HepG2 (cell line): Measurements from ENCODE around the gene CRHR1. TPM values are rescaled to one million over a fixed set of nuclear protein-coding genes. Genes with fewer than 3 reads are reported as not detected.

ENCODE experiments used
- THAP9 ChIP-seq: sonication (generic); formaldehyde crosslinking; IDR thresholded peaks from 2 replicates; pipeline ENCODE4; 2020; ENCODE audit warnings: missing genetic modification reagents, mild to moderate bottlenecking, borderline replicate concordance
- ZFP37 ChIP-seq: sonication (generic); formaldehyde crosslinking; IDR thresholded peaks from 2 replicates; pipeline ENCODE4 v1.4.0; 2020; ENCODE audit warnings: missing genetic modification reagents, borderline replicate concordance
- polyA plus RNA-seq, 8 experiments: library from polyadenylated mRNA; depleted of rRNA in 3 of 8; stranded (reverse) in 7 of 8; unstranded in 1 of 8; fragments of >200 nt; fragmentation: Illumina TruSeq in 4 of 8; extraction: Trizol in 4 of 8; gene quantifications; 2 replicates each; pipeline versions ENCODE4 v1.2.1 to v1.2.3, GENCODE V29; 2011 to 2016; ENCODE audit warnings: low read depth in 4 of 8, missing spikeins in 1 of 8, mixed read lengths in 1 of 8; ENCODE audit not compliant: insufficient read depth in 1 of 8
- total RNA-seq, 5 experiments: library from RNA; depleted of rRNA; stranded (reverse); fragments of >200 nt; fragmentation: Illumina TruSeq; extraction: Trizol; gene quantifications; 2 replicates each; pipeline ENCODE4 v1.2.3, GENCODE V29; 2016; ENCODE audit warnings: low read depth in 1 of 5
- TF ChIP-seq, protein P1 (sequence below): sonication (generic); formaldehyde crosslinking; IDR thresholded peaks from 2 replicates; pipeline ENCODE4 v1.9.0; 2021; ENCODE audit warnings: mild to moderate bottlenecking, missing genetic modification reagents
- TF ChIP-seq, protein P2 (sequence below): sonication (generic); formaldehyde crosslinking; IDR thresholded peaks from 2 replicates; pipeline ENCODE4 v1.4.0; 2020; ENCODE audit warnings: low read depth, missing genetic modification reagents

Gene CRHR1
- total and polyA plus RNA-seq, 2 of the 13 experiments (the other 11 are each of a cell fraction or from before 2014, with no cell fraction given): not detected

DNA sequence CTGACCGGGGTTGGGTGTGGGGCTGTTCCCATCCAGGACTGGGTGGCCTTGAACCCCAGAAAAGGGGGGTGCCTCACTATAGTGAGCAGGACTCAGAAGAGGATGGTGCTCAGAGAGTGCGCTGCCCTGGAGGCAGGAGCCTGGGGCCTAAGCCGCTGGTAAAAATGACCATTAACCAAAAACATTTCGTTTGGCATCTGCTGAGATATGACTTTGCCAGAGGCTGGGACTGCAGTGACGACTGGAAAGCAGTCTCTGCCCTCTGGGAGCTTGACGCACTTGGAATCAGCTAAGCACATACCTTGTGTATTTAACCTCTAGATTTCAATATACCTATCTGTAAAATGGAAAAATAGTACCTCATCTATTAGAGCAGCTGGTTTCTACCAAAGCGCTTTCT, 7.2 kb upstream of the CRHR1 start (continued):
- TF ChIP-seq, protein P1, sequence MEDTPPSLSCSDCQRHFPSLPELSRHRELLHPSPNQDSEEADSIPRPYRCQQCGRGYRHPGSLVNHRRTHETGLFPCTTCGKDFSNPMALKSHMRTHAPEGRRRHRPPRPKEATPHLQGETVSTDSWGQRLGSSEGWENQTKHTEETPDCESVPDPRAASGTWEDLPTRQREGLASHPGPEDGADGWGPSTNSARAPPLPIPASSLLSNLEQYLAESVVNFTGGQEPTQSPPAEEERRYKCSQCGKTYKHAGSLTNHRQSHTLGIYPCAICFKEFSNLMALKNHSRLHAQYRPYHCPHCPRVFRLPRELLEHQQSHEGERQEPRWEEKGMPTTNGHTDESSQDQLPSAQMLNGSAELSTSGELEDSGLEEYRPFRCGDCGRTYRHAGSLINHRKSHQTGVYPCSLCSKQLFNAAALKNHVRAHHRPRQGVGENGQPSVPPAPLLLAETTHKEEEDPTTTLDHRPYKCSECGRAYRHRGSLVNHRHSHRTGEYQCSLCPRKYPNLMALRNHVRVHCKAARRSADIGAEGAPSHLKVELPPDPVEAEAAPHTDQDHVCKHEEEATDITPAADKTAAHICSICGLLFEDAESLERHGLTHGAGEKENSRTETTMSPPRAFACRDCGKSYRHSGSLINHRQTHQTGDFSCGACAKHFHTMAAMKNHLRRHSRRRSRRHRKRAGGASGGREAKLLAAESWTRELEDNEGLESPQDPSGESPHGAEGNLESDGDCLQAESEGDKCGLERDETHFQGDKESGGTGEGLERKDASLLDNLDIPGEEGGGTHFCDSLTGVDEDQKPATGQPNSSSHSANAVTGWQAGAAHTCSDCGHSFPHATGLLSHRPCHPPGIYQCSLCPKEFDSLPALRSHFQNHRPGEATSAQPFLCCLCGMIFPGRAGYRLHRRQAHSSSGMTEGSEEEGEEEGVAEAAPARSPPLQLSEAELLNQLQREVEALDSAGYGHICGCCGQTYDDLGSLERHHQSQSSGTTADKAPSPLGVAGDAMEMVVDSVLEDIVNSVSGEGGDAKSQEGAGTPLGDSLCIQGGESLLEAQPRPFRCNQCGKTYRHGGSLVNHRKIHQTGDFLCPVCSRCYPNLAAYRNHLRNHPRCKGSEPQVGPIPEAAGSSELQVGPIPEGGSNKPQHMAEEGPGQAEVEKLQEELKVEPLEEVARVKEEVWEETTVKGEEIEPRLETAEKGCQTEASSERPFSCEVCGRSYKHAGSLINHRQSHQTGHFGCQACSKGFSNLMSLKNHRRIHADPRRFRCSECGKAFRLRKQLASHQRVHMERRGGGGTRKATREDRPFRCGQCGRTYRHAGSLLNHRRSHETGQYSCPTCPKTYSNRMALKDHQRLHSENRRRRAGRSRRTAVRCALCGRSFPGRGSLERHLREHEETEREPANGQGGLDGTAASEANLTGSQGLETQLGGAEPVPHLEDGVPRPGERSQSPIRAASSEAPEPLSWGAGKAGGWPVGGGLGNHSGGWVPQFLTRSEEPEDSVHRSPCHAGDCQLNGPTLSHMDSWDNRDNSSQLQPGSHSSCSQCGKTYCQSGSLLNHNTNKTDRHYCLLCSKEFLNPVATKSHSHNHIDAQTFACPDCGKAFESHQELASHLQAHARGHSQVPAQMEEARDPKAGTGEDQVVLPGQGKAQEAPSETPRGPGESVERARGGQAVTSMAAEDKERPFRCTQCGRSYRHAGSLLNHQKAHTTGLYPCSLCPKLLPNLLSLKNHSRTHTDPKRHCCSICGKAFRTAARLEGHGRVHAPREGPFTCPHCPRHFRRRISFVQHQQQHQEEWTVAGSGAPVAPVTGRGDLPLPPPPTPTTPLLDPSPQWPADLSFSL (CRISPR knock-in tag): no peak
- TF ChIP-seq, protein P2, sequence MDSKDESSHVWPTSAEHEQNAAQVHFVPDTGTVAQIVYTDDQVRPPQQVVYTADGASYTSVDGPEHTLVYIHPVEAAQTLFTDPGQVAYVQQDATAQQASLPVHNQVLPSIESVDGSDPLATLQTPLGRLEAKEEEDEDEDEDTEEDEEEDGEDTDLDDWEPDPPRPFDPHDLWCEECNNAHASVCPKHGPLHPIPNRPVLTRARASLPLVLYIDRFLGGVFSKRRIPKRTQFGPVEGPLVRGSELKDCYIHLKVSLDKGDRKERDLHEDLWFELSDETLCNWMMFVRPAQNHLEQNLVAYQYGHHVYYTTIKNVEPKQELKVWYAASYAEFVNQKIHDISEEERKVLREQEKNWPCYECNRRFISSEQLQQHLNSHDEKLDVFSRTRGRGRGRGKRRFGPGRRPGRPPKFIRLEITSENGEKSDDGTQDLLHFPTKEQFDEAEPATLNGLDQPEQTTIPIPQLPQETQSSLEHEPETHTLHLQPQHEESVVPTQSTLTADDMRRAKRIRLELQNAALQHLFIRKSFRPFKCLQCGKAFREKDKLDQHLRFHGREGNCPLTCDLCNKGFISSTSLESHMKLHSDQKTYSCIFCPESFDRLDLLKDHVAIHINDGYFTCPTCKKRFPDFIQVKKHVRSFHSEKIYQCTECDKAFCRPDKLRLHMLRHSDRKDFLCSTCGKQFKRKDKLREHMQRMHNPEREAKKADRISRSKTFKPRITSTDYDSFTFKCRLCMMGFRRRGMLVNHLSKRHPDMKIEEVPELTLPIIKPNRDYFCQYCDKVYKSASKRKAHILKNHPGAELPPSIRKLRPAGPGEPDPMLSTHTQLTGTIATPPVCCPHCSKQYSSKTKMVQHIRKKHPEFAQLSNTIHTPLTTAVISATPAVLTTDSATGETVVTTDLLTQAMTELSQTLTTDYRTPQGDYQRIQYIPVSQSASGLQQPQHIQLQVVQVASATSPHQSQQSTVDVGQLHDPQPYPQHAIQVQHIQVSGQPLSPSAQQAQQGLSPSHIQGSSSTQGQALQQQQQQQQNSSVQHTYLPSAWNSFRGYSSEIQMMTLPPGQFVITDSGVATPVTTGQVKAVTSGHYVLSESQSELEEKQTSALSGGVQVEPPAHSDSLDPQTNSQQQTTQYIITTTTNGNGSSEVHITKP: no peak
- TF ChIP-seq THAP9 (CRISPR knock-in tag): no peak
- no peak for TF ChIP-seq ZFP37 (CRISPR knock-in tag)
